NCI-H128 (cell line): ENCODE data around the gene DSTN.

Source experiments
- DNase-seq: peaks from one replicate; lab custom pipeline; 2025; ENCODE audit not compliant: unreplicated experiment; lab: John Stamatoyannopoulos, UW

The DSTN gene

GRCh38 chr20:17579369-17580039, 9.6 kb downstream of the DSTN start:
- DNase-seq, result no peak

GRCh38 chr20:17580895-17581294, 11.0 kb downstream of the DSTN start:
- DNase-seq, result no peak

GRCh38 chr20:17583126-17583525, 13.3 kb downstream of the DSTN start:
- DNase-seq, result no peak

GRCh38 chr20:17584689-17585088, 14.8 kb downstream of the DSTN start:
- DNase-seq, result no peak

- DNase-seq, result no peak
Observed at GRCh38 chr20:17586250-17586649, 16.4 kb downstream of the DSTN start.

GRCh38 chr20:17587148-17587547, 17.3 kb downstream of the DSTN start:
- no peak for DNase-seq

- no peak for DNase-seq
Observed at GRCh38 chr20:17587824-17588223, 17.9 kb downstream of the DSTN start.

DNA sequence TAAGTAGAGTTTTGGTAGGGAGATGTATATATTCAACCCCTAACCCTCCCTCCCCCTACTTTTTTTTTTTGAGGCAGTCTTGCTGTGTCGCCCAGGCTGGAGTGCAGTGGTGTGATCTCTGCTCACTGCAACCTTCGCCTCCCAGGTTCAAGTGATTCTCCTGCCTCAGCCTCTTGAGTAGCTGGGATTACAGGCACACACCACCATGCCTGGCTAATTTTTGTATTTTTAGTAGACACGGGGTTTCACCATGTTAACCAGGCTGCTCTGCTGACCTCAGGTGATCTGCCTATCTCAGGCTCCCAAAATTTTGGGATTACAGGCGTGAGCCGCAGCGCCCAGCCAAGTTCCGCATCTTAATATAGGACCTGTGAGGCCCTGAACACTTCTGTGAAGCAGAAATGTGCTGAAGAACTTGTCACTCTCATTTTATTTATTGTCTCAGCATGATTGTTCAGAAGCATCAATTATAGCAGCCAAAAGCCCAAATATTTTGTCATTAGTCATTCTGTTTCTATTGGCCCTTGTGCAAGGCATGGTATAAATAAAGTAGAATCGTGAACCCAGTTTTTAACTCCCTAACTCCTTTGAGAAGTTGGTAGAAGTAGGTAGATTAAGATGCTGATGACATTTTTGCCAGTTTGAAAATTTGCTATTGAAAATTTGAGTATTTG, 19.4 kb downstream of the DSTN start:
- DNase-seq, result no peak

GRCh38 chr20:17590245-17590644, 20.4 kb downstream of the DSTN start:
- no peak for DNase-seq

DNA sequence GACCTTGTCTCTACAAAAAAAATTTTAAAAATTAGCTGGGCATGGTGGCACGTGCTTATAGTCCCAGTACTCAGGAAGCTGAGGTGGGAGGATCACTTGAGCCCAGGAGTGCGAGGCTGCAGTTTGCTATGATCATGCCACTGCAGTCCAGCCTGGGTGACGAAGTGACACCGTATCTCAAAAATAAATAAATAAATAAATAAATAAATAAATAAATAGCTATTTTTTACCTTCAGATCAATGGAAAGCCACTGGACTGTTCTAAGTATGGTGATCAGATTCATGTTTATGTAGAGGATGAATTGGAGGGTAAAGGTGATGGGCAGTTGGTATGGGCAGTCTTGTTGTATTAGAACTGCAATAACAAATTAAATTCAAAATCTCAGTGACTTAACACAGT, 24.0 kb downstream of the DSTN start:
- no peak for DNase-seq

GRCh38 chr20:17594443-17594842, 24.6 kb downstream of the DSTN start:
- DNase-seq, result no peak

- DNase-seq, result no peak
Observed at GRCh38 chr20:17595856-17596255, 26.0 kb downstream of the DSTN start.

- DNase-seq, result no peak
Observed at GRCh38 chr20:17598013-17598550, 28.2 kb downstream of the DSTN start.

- DNase-seq, result no peak
Observed at GRCh38 chr20:17601957-17602356, 32.1 kb downstream of the DSTN start.

DNA sequence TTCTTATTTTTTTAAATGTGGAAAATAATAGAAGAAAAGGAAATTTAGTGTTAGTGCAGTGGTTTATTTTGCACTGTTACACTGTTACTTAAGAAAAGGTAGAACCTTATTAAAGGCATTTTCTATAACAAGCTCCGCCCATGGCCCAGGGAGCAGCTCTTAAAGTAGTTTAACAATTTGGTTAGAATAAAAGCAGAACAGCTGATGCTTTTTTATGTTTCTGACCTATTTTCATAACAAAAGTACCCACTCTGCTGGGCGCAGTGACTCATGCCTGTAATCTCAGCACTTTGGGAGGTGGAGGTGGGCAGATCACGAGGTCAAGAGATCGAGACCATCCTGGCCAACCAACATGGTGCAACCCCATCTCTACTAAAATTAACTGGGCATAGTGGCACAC, 32.6 kb downstream of the DSTN start:
- DNase-seq, result no peak

DNA sequence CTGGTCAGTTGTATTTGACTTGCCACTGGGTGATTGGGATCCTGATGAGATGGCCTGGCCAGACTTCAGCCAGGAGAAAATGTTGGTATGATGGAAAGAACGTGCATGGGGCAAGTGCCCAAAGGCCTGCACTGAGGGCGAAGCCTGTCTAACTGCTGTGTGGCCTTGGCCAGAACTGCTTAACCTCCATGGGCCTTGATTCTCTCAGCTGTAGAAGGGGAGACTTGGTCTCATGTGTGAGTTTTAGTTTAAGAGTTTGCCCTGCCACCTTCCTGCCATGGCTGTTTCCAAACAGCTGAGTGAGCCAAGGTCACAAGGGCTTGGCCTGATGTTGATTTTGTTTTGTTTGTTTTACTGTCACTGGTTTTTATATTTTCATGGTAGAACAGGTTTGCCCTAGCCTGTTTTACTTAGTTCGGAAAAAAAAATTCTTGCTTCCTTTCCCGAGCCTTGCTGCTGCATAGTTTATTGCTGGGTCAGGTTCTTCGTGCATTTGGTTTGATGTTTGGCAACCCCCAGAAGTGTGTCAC, 35.3 kb downstream of the DSTN start:
- DNase-seq, result no peak

DNA sequence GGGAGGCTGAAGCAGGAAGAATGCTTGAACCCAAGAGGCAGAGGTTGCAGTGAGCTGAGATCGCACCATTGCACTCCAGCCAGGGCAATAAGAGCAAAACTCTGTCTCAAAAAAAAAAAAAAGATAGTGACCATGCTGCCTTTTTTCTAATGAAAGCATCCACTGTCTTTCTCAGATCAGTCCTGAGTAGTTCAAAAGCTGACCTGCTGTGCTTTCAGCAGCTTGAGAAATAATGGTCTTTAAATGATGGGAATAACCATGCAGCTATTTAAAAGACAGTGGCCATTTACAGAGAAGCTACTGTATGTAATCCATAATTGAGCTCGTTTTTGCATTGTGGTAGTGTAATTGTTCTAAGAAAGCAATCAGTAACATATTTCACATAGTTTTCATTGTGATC, 36.1 kb downstream of the DSTN start:
- no peak for DNase-seq

- no peak for DNase-seq
Observed at GRCh38 chr20:17608701-17609497, 39.0 kb downstream of the DSTN start.

- DNase-seq, result no peak
Observed at GRCh38 chr20:17609811-17610377, 40.0 kb downstream of the DSTN start.

DNA sequence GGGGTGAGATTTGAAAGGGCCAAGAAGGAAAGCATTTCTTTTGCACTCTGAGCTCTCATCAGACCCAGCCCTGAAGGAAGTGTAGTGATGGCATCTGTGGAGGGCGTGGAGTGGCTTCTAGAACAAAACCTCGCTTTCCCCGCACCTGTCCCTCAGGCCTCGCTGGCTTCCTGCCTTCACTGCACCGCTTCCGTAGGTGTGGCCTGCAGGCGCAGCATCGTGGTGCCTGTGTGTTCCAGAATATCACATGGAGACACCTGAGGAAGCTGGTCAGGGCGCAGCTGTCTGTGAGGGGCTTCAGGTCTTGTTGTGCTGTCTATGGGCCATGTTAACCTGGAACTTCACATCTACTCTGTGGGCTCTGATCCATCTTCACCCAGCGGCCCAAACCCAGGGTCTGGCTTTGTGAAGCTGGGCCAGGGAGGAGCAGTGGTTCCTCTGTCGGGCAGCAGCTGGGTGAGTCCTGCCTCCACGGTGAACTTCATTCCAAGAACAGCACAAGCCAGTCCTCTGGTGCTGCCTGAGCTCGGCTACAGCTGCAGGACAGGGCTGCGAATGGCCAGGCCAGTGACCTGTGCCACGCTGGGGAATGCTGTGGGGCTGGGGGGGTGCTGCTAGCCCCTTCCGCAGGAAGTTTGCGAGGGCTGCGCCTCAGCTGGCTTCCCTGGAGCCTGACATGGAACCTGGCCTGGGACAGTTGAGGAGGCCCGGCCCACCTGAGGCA, 40.9 kb downstream of the DSTN start:
- DNase-seq, result no peak

- DNase-seq, result no peak
Observed at GRCh38 chr20:17611290-17611539, 41.3 kb downstream of the DSTN start.
